ENCODE measurements around the gene HP.

DNA sequence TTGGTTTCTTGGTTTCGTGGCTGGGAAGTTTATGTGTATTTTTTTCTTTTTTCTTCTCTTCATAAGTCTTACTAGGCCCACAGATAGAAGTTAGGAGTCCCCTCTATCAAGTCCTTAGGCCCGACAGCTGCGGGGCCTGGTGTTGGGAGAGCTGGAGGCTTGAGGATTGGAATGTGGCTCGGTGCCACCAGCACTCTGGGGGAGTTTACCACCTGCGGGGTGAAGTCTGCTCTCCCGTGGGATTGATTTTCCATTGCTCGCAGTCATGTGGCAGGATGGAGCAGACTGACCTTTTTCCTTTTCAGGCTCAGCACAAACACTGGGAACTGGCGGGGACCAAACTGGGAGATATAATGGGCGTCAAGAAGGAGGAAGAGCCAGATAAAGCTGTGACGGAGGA, 46.9 kb downstream of the HP start:
- TF ChIP-seq, protein P1, sequence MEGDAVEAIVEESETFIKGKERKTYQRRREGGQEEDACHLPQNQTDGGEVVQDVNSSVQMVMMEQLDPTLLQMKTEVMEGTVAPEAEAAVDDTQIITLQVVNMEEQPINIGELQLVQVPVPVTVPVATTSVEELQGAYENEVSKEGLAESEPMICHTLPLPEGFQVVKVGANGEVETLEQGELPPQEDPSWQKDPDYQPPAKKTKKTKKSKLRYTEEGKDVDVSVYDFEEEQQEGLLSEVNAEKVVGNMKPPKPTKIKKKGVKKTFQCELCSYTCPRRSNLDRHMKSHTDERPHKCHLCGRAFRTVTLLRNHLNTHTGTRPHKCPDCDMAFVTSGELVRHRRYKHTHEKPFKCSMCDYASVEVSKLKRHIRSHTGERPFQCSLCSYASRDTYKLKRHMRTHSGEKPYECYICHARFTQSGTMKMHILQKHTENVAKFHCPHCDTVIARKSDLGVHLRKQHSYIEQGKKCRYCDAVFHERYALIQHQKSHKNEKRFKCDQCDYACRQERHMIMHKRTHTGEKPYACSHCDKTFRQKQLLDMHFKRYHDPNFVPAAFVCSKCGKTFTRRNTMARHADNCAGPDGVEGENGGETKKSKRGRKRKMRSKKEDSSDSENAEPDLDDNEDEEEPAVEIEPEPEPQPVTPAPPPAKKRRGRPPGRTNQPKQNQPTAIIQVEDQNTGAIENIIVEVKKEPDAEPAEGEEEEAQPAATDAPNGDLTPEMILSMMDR (conservative IDR thresholded peaks at IDR 0.05 in 1 of 2, IDR thresholded peaks at IDR 0.05 in 1 of 2; ENCODE audit: extremely low read depth in 1 of 2, insufficient read depth in 1 of 2, low read depth in 1 of 2, low read length in 2 of 2): no peak
- no peak for TF ChIP-seq EZH2 (IDR thresholded peaks at IDR 0.05; ENCODE audit: borderline replicate concordance, low read length)
